Activated naive CD4-positive, alpha-beta T cell treated with anti-CD3 and anti-CD28 coated beads, Interleukin-2, amount 50 U/mL, for 24 hours (primary cell): Measurements from ENCODE around the gene TMEM238L.

Source experiments
- H3K27ac Mint-ChIP-seq: one replicate; pipeline ENCODE4 v1.8.0; 2021; ENCODE audit warnings: mild to moderate bottlenecking, mixed read lengths
- H3K27me3 Mint-ChIP-seq: one replicate; pipeline ENCODE4 v1.8.0; 2021; ENCODE audit warnings: mixed read lengths
- H3K36me3 Mint-ChIP-seq: one replicate; pipeline ENCODE4 v1.8.0; 2021; ENCODE audit warnings: mixed read lengths
- H3K4me1 Mint-ChIP-seq: one replicate; pipeline ENCODE4 v1.8.0; 2021; ENCODE audit warnings: mixed read lengths
- H3K4me3 Mint-ChIP-seq: one replicate; pipeline ENCODE4 v1.8.0; 2021; ENCODE audit warnings: mild to moderate bottlenecking, mixed read lengths
- H3K9me3 Mint-ChIP-seq: one replicate; pipeline ENCODE4 v1.8.0; 2021; ENCODE audit warnings: mixed read lengths

TMEM238L gene

GRCh38 chr17:10814075-10814474, 10.2 kb upstream of the TMEM238L start:
- no peaks in the 10 kb centered on the region for H3K4me1 Mint-ChIP-seq
- H3K4me3 Mint-ChIP-seq = no peak overlapping the region
- no peaks in the 10 kb centered on the region for H3K9me3 Mint-ChIP-seq
- H3K27me3 Mint-ChIP-seq = no peaks in the 10 kb centered on the region
- no peaks in the 10 kb centered on the region for H3K36me3 Mint-ChIP-seq
- no peak overlapping the region for H3K27ac Mint-ChIP-seq

GRCh38 chr17:10812674-10813073, 8.8 kb upstream of the TMEM238L start:
- Mint-ChIP-seq H3K27me3 (no peaks in the 10 kb centered on the region), H3K36me3 (no peaks in the 10 kb centered on the region), H3K4me1 (no peaks in the 10 kb centered on the region), H3K9me3 (no peaks in the 10 kb centered on the region), H3K27ac (no peak overlapping the region), H3K4me3 (no peak overlapping the region)

- Mint-ChIP-seq H3K36me3 (no peaks in the 10 kb centered on the region), H3K27me3 (no peaks in the 10 kb centered on the region), H3K4me1 (no peaks in the 10 kb centered on the region), H3K27ac (no peak overlapping the region), H3K4me3 (no peak overlapping the region), H3K9me3 (no peaks in the 10 kb centered on the region)
These were observed 5.7 kb upstream of the TMEM238L start for GRCh38 chr17:10809605-10810004.

- H3K9me3 Mint-ChIP-seq = no peaks in the 10 kb centered on the region
These were observed 3.8 kb upstream of the TMEM238L start for GRCh38 chr17:10807704-10808128.

GRCh38 chr17:10806545-10807262, 2.8 kb upstream of the TMEM238L start:
- no peak overlapping the region for H3K27ac Mint-ChIP-seq
- no peaks in the 10 kb centered on the region for H3K27me3 Mint-ChIP-seq
- no peak overlapping the region for H3K4me3 Mint-ChIP-seq
- no peaks in the 10 kb centered on the region for H3K4me1 Mint-ChIP-seq
- no peaks in the 10 kb centered on the region for H3K9me3 Mint-ChIP-seq
- peaks cover 2% of the 10 kb centered on the region for H3K36me3 Mint-ChIP-seq

More at GRCh38 chr17:10807704-10808128, 3.8 kb upstream of the TMEM238L start:
- Mint-ChIP-seq H3K27ac (no peak overlapping the region), H3K27me3 (no peaks in the 10 kb centered on the region), H3K36me3 (peaks cover 1% of the 10 kb centered on the region), H3K4me3 (no peak overlapping the region), H3K4me1 (no peaks in the 10 kb centered on the region)

GRCh38 chr17:10805911-10806310, 2.0 kb upstream of the TMEM238L start:
- H3K27me3 Mint-ChIP-seq = no peaks in the 10 kb centered on the region
- H3K36me3 Mint-ChIP-seq = peaks cover 2% of the 10 kb centered on the region
- H3K4me3 Mint-ChIP-seq = no peak overlapping the region
- no peak overlapping the region for H3K27ac Mint-ChIP-seq
- no peaks in the 10 kb centered on the region for H3K4me1 Mint-ChIP-seq
- no peaks in the 10 kb centered on the region for H3K9me3 Mint-ChIP-seq

GRCh38 chr17:10804546-10804945, 647 bp upstream of the TMEM238L start:
- H3K27ac Mint-ChIP-seq = no peak overlapping the region
- H3K9me3 Mint-ChIP-seq = no peaks in the 10 kb centered on the region
- H3K4me3 Mint-ChIP-seq = no peak overlapping the region
- no peaks in the 10 kb centered on the region for H3K27me3 Mint-ChIP-seq
- H3K36me3 Mint-ChIP-seq = peaks cover 2% of the 10 kb centered on the region
- H3K4me1 Mint-ChIP-seq = no peaks in the 10 kb centered on the region

GRCh38 chr17:10803350-10803749, 549 bp downstream of the TMEM238L start:
- Mint-ChIP-seq H3K4me1 (no peaks in the 10 kb centered on the region), H3K9me3 (no peaks in the 10 kb centered on the region), H3K36me3 (peaks cover 2% of the 10 kb centered on the region), H3K27ac (no peak overlapping the region), H3K27me3 (no peaks in the 10 kb centered on the region), H3K4me3 (no peak overlapping the region)

- Mint-ChIP-seq H3K9me3 (no peaks in the 10 kb centered on the region), H3K27ac (no peak overlapping the region), H3K36me3 (peaks cover 2% of the 10 kb centered on the region), H3K4me3 (no peak overlapping the region), H3K4me1 (no peaks in the 10 kb centered on the region), H3K27me3 (no peaks in the 10 kb centered on the region)
These were observed 1.2 kb downstream of the TMEM238L start for GRCh38 chr17:10802496-10803284.

- Mint-ChIP-seq H3K27ac (no peak overlapping the region), H3K4me1 (no peaks in the 10 kb centered on the region), H3K9me3 (no peaks in the 10 kb centered on the region), H3K27me3 (no peaks in the 10 kb centered on the region), H3K4me3 (no peak overlapping the region), H3K36me3 (peaks cover 2% of the 10 kb centered on the region)
These were observed 4.5 kb downstream of the TMEM238L start for GRCh38 chr17:10799407-10799806.

- Mint-ChIP-seq H3K9me3 (no peaks in the 10 kb centered on the region), H3K36me3 (peaks cover 2% of the 10 kb centered on the region), H3K27ac (no peak overlapping the region), H3K27me3 (no peaks in the 10 kb centered on the region), H3K4me1 (no peaks in the 10 kb centered on the region), H3K4me3 (no peak overlapping the region)
These were observed 5.0 kb downstream of the TMEM238L start for GRCh38 chr17:10798910-10799309.

- H3K9me3 Mint-ChIP-seq = no peaks in the 10 kb centered on the region
- H3K36me3 Mint-ChIP-seq = peaks cover 2% of the 10 kb centered on the region
- H3K27me3 Mint-ChIP-seq = no peaks in the 10 kb centered on the region
- no peaks in the 10 kb centered on the region for H3K4me1 Mint-ChIP-seq
- no peak overlapping the region for H3K4me3 Mint-ChIP-seq
- H3K27ac Mint-ChIP-seq = no peak overlapping the region
These were observed 5.6 kb downstream of the TMEM238L start for GRCh38 chr17:10798332-10798749.

GRCh38 chr17:10797476-10798328, 6.2 kb downstream of the TMEM238L start:
- no peak overlapping the region for H3K4me3 Mint-ChIP-seq
- H3K9me3 Mint-ChIP-seq = no peaks in the 10 kb centered on the region
- no peaks in the 10 kb centered on the region for H3K27me3 Mint-ChIP-seq
- peaks cover under 1% of the 10 kb centered on the region for H3K36me3 Mint-ChIP-seq
- H3K4me1 Mint-ChIP-seq = no peaks in the 10 kb centered on the region
- H3K27ac Mint-ChIP-seq = no peak overlapping the region

- Mint-ChIP-seq H3K27me3 (no peaks in the 10 kb centered on the region), H3K36me3 (no peaks in the 10 kb centered on the region), H3K4me1 (no peaks in the 10 kb centered on the region), H3K9me3 (no peaks in the 10 kb centered on the region), H3K4me3 (no peak overlapping the region), H3K27ac (no peak overlapping the region)
These were observed 10.1 kb downstream of the TMEM238L start for GRCh38 chr17:10793816-10794215.

GRCh38 chr17:10793256-10793655, 10.6 kb downstream of the TMEM238L start:
- Mint-ChIP-seq H3K36me3 (no peaks in the 10 kb centered on the region), H3K9me3 (no peaks in the 10 kb centered on the region), H3K27ac (no peak overlapping the region), H3K4me3 (no peak overlapping the region), H3K27me3 (no peaks in the 10 kb centered on the region), H3K4me1 (no peaks in the 10 kb centered on the region)
